Prostate gland (tissue), 2 donors: Measurements from ENCODE around the gene TBC1D9B. TPM values are rescaled to one million over a fixed set of nuclear protein-coding genes. Genes with fewer than 3 reads are reported as not detected.

Experiments
- DNase-seq: peaks from one replicate; pipeline ENCODE4 v3.0.0-alpha.2; 2019; ENCODE audit warnings: low spot score
- H3K27ac ChIP-seq, 2 donors: fragments of 200-600 bp; sonication (generic); 2 replicates each; pipeline ENCODE4 v1.5.1; 2017 to 2019
- H3K27me3 ChIP-seq: fragments of 200-600 bp; sonication (generic); replicated peaks from 2 replicates; pipeline ENCODE4 v1.5.1; 2019; ENCODE audit not compliant: insufficient read depth
- H3K36me3 ChIP-seq, 2 donors: fragments of 200-600 bp; sonication (generic); 1 replicate in 1 of 2; 2 replicates in 1 of 2; pipeline versions ENCODE4 v1.5.1 to v1.8.1; 2017 to 2019
- H3K4me1 ChIP-seq: fragments of 200-600 bp; sonication (generic); replicated peaks from 2 replicates; pipeline ENCODE4 v1.5.1; 2019
- H3K4me3 ChIP-seq, 2 donors: fragments of 200-600 bp; sonication (generic); 2 replicates each; pipeline ENCODE4 v1.5.1; 2017 to 2019
- H3K9me3 ChIP-seq: fragments of 200-600 bp; sonication (generic); 2 replicates; pipeline ENCODE4 v1.5.1; 2017
- CTCF ChIP-seq, 4 experiments: fragments of 200-600 bp in 2 of 4; fragments of 450-650 bp in 2 of 4; sonication (generic) in 2 of 4; IDR thresholded peaks; 1 replicate in 3 of 4; 2 replicates in 1 of 4; pipeline ENCODE4 v1.5.1; 2016 to 2019; ENCODE audit warnings: antibody characterized with exemption in 4 of 4, mild to moderate bottlenecking in 2 of 4, moderate library complexity in 2 of 4
- POLR2A ChIP-seq: fragments of 450-650 bp; IDR thresholded peaks from one replicate; pipeline ENCODE4 v1.6.1; 2016; ENCODE audit warnings: antibody characterized with exemption, mild to moderate bottlenecking
- POLR2AphosphoS5 ChIP-seq: sonication (generic); formaldehyde crosslinking; IDR thresholded peaks from one replicate; pipeline ENCODE4 v1.6.1; 2017; ENCODE audit warnings: antibody characterized with exemption
- WGBS: methylation state at CpG from one replicate; pipeline ENCODE4 v1.1.5; 2018; 5-methylcytosine and 5-hydroxymethylcytosine counted together
- intact Hi-C: fragments of 100-400 bp; cut with DNase I; formaldehyde crosslinking; loops from one replicate; pipeline ENCODE4 v1.14.2; 2022
- total RNA-seq, 2 donors: library from RNA; depleted of rRNA; stranded (reverse); fragments of >200 nt; gene quantifications; one replicate each; pipeline ENCODE4 v1.1.0, GENCODE V29; 2016

Gene TBC1D9B
- total RNA-seq = 100 to 1,000 TPM in 1 of 2 donors, 10 to 100 TPM in 1; 64.1 to 163 TPM

GRCh38 chr5:179907556-179908324 lies at the start of gene TBC1D9B:
Gene TBC1D9B (minus strand): TSS chr5:179907897. CDS start chr5:179907821, 76 bp downstream.
- peak within 1 kb of the TSS; percentile 47 to 50 for H3K4me3 ChIP-seq
- peaks cover 5% of the 10 kb centered on the region for H3K4me1 ChIP-seq
- H3K27ac ChIP-seq = peak within 1 kb of the TSS; percentile 66 to 68
- WGBS = under 1% methylated on average over 48 of the region's 105 CpGs
- no peaks in the 10 kb centered on the region for H3K36me3 ChIP-seq
- H3K27me3 ChIP-seq = no peaks in the 10 kb centered on the region
- peak; percentile 36 for DNase-seq
- intact Hi-C loops = loop anchor here (5.0 kb wide), 2 partner anchors 105 to 165 kb away; partner anchors contain the start of gene RNF130
- no peaks in the 10 kb centered on the region for H3K9me3 ChIP-seq
- TF ChIP-seq CTCF (IDR thresholded peaks at IDR 0.05) = peak in 3 of 4 experiments; percentile 42 to 62 (median 56)
- no peak for TF ChIP-seq POLR2AphosphoS5

GRCh38 chr5:179955630-179956029 lies 47.9 kb upstream of the TBC1D9B start:
- H3K36me3 ChIP-seq = no peaks in the 10 kb centered on the region
- H3K4me3 ChIP-seq = no peak overlapping the region
- H3K27ac ChIP-seq = no peak overlapping the region
- H3K4me1 ChIP-seq = no peaks in the 10 kb centered on the region
- H3K27me3 ChIP-seq = no peaks in the 10 kb centered on the region
- no peaks in the 10 kb centered on the region for H3K9me3 ChIP-seq
- intact Hi-C loops = no loop called here
- TF ChIP-seq POLR2A = no peak
- no peak for DNase-seq
- WGBS = 84% methylated on average over 2 of the region's 2 CpGs

- H3K4me1 ChIP-seq = no peaks in the 10 kb centered on the region
- no peak overlapping the region for H3K4me3 ChIP-seq
- H3K27ac ChIP-seq = no peak overlapping the region
- intact Hi-C loops = no loop called here
- H3K27me3 ChIP-seq = no peaks in the 10 kb centered on the region
- 84% methylated on average over 6 of the region's 6 CpGs for whole genome bisulfite sequencing
- no peak for TF ChIP-seq POLR2AphosphoS5
- no peak for TF ChIP-seq CTCF (IDR thresholded peaks at IDR 0.05)
- no peak for DNase-seq
- H3K9me3 ChIP-seq = no peaks in the 10 kb centered on the region
- no peaks in the 10 kb centered on the region for H3K36me3 ChIP-seq
Observed at GRCh38 chr5:179955062-179955461, 47.4 kb upstream of the TBC1D9B start.

GRCh38 chr5:179954434-179954833 lies 46.7 kb upstream of the TBC1D9B start:
- DNase-seq = no peak
- 80% methylated on average over 6 of the region's 6 CpGs for WGBS
- Histone ChIP-seq H3K36me3 (no peaks in the 10 kb centered on the region), H3K9me3 (no peaks in the 10 kb centered on the region), H3K27ac (no peak overlapping the region), H3K4me3 (no peak overlapping the region), H3K4me1 (no peaks in the 10 kb centered on the region), H3K27me3 (no peaks in the 10 kb centered on the region)
- TF ChIP-seq CTCF (IDR thresholded peaks at IDR 0.05) (no peak), POLR2AphosphoS5 (no peak), POLR2A (no peak)
- intact Hi-C loops = no loop called here

GRCh38 chr5:179953987-179954386 lies 46.3 kb upstream of the TBC1D9B start:
- 97% methylated on average over 4 of the region's 4 CpGs for WGBS
- Histone ChIP-seq H3K27ac (no peak overlapping the region), H3K4me3 (no peak overlapping the region), H3K36me3 (no peaks in the 10 kb centered on the region), H3K27me3 (no peaks in the 10 kb centered on the region), H3K9me3 (no peaks in the 10 kb centered on the region), H3K4me1 (no peaks in the 10 kb centered on the region)
- no peak for DNase-seq
- TF ChIP-seq CTCF (IDR thresholded peaks at IDR 0.05) (no peak), POLR2AphosphoS5 (no peak), POLR2A (no peak)
- intact Hi-C loops = no loop called here
